HL-60/S4 treated with phorbol 12-myristate 13-acetate at 8.2 ng/mL for 4 days and 3 days (cell line): ENCODE measurements around the gene MED6.

Experiments
- in situ Hi-C: fragments of 300-500 bp; cut with MboI; formaldehyde crosslinking; loops from 2 replicates; pipeline ENCODE4 v1.15.0; 2022; ENCODE audit warnings: low sequenced_read_pairs

MED6 gene, protein sequence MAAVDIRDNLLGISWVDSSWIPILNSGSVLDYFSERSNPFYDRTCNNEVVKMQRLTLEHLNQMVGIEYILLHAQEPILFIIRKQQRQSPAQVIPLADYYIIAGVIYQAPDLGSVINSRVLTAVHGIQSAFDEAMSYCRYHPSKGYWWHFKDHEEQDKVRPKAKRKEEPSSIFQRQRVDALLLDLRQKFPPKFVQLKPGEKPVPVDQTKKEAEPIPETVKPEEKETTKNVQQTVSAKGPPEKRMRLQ

DNA sequence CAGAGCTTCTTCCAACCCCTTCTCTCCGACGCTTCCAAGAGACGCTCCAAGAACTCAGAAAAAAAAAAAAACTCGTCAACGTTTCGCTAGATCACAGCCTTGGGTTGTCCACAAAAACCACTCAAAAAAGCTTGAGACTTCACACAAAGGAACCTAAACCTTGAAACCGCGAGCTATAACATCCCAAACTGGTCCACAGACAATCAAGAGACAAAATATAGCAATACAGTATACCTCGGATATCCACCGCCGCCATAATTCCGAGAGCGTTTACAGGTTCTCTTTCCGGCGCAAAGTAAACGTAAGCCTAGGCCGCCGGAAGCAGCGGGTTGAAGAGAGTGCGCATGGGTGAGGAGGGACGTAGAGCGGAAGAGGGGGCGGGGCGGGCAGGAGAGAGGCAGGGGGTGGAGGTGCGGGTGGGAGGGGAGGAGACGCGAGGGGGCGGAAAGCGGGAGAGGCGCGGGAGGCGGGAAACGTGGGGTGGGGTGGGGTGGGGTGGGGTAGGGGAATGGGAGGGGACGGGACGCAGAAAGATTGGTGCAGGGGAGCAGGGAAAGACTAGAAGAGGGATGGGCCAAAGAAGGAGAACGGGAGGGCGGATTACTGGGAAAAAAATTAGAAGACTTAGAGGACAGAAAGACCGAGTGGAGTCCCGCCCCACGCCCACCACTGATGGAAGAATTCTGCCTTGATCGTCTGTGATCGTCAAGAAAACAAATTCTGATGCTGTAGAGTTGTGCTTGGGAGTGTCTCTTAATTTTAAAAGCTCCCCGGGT, at the start of gene MED6:
Gene MED6, minus strand, starts transcription at position 274 of the 776 bp plus-strand sequence. Its CDS starts 18 bp downstream, at position 256.
- in situ Hi-C loops: loop anchor here (25.0 kb wide), 1 partner anchor 112 kb away; no protein-coding TSS in a partner anchor

DNA sequence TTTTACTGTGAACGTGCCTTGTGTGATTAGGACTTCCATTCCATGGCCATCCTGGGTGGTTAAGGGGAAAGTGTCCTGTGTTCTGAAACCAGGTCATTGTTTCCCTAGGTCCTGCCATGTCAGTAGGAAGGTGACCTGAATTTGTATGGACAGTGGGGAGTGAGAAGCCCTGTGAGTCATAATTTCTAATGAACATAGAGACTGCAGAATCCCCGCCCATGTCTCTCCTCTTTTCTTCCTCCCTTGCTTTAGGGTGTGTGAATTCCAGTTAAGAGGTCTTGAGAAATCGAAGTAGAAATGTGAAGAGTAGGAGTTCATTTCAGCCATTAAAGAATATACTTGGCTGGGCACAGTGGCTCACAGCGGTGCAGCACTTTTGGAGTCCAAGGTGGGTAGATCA, 49.3 kb upstream of the MED6 start:
- in situ Hi-C loops: loop anchor here (25.0 kb wide), 1 partner anchor 162 kb away; the partner anchor contains the start of gene MAP3K9

DNA sequence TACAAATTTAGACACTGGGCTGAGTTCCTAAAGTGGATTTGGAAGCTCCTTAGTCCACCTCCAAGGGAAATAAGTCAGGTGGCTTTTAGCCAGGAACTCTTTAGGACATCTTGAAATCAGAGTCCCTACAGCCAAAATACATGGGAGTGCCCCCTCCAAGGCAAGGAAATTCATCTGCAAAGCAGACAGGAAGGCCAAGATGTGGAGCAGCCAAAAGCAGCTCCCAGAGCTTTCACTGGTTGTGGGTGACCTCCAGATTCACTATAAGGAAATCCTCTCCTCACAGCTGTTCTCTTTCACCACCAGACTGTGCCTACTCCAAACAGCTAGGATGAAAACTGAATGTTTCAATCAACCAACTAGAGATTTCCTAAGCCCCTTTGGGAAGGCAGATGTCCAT, 47.9 kb upstream of the MED6 start:
- in situ Hi-C loops: loop anchor here (25.0 kb wide), 1 partner anchor 164 kb away; the partner anchor contains the start of gene MAP3K9

DNA sequence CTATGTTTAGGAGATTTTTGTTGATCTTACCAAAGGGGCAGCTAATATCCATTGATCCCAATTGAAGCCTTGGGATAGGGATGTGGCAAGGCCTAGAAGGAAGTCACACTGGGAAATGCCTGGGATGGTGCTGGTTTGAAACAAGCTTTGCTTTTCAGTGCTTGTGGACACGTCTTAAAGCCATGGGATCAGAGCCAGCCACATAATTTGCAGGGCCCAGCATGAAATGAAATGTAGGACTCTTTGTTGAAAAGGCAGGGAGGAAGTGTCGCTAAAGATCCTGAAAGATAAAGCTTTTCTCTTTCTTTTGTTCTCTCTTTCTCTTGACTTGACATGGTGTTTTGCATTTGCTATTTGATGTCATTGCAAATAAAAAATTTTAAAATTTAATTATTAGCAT, 46.2 kb upstream of the MED6 start:
- in situ Hi-C loops: loop anchor here (25.0 kb wide), 1 partner anchor 166 kb away; the partner anchor contains the start of gene MAP3K9

DNA sequence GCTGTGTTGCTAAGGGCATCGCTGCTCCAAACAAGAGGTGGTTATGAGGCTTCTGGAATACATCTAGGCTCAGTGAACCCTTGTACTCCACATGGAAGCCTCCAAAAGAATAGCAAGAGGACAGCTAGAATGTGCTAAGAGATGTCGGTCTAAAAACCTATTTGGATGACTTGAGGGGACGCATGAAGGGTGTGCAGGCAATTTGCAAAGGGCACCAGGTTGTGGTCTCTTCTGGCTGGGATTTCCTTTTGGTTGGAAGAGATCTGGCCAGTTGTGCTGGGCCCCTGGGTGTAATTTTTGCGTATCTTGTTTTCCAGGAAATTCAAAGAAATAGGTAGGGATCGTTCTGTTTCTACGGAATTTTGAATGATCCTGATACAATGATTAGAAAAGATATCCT, 45.4 kb upstream of the MED6 start:
- in situ Hi-C loops: loop anchor here (25.0 kb wide), 1 partner anchor 166 kb away; the partner anchor contains the start of gene MAP3K9

DNA sequence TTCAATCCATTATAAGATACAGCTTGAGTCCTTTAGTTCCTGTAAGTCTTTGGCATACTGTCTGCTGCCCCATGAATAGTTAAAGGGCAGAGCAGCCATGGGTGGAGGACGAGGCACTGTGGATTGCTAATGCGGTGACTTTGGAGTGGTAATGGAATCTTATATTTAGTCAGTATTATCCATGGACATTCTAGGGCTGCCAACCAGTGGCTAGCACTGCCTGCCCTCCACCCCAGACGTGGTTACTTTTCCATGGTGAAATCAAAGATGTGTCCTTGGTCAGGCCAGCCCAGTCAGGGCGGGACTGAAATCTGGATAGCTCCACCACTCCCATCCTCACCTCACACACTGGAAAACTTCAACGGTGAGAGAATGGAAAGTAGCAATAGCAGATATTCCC, 43.5 kb upstream of the MED6 start:
- in situ Hi-C loops: loop anchor here (25.0 kb wide), 1 partner anchor 168 kb away; the partner anchor contains the start of gene MAP3K9

DNA sequence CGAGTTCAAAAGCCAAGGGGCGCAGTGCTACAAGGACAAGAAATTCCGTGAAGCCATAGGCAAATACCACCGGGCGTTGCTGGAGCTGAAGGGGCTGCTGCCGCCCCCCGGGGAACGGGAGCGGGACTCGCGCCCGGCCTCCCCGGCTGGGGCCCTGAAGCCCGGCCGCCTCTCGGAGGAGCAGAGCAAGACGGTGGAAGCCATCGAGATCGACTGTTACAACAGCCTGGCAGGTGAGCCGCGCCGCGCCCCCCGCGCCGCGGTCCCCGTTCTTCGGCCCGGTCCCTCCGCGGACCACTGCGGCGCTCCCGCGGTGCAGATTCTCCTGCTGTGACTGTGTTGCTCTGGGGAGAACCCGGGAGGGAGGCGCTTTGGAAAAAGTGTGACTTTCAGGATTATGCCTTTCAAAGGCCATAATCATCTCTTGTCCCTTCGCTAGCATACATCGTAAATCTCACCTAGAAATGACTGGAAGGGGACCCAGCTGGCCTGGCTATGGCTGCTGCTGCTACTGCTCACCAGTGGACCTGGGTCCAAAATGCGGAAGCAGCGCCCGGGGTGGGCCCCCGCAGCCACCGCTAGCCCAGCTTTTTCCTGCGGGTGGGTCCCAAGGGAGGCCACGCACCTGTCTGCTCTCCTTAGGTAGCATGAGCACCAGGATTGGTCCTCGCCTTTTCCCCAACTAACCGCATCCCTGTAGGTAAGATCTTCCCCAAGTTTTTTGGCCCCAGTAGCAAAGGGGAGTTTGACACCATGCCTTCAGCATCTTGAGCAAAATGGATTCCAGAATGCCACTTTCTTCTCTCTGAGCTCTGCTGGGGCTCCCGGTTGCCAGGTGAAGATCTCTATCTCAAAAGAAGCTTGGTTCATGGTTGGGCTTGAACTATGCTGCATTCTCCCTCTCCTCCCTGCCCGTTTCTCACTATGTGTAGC, 42.1 kb upstream of the MED6 start:
- in situ Hi-C loops: loop anchor here (25.0 kb wide), 1 partner anchor 170 kb away; the partner anchor contains the start of gene MAP3K9

DNA sequence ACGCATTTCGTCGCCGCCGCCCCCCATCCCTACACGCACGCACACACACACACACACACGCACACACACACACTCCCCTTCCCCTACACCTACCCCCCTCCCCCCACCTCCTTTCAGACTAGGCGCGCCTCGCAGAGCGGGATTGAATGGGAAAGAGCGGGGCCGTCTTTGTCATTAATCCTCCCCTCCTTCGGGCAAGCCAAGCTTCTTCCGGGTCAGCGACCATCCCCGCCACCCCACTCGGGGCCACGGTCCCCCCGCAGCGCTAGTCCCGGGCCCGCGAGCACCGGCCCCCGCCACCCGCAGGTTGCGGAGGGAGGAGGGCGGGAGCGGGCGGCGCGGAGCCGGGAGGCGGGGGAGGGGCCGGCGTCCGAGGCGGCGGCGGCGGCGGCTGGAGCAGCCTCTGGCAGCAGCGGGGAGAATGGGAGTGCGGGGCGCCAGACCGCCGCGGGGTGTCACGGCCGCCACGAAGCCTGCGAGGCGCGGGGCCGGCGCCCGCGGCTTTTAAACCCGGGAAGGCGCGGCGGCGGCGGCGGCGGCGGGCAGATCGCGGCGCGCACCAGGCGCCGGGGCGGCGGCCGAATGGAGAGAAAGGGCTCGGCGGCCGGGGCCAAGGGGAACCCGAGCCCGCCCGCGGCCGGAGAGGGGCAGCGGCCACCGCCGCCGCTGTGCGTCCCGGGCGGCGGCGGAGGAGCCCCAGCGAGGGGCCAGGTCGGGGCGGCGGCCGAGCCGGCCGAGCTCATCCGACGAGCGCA, 41.3 kb upstream of the MED6 start, which contains the start of gene TTC9:
Gene TTC9, plus strand, starts transcription at position 369 of the 755 bp plus-strand sequence. Its CDS starts 214 bp downstream, at position 583.
- in situ Hi-C loops: loop anchor here (25.0 kb wide), 1 partner anchor 171 kb away; the partner anchor contains the start of gene MAP3K9

DNA sequence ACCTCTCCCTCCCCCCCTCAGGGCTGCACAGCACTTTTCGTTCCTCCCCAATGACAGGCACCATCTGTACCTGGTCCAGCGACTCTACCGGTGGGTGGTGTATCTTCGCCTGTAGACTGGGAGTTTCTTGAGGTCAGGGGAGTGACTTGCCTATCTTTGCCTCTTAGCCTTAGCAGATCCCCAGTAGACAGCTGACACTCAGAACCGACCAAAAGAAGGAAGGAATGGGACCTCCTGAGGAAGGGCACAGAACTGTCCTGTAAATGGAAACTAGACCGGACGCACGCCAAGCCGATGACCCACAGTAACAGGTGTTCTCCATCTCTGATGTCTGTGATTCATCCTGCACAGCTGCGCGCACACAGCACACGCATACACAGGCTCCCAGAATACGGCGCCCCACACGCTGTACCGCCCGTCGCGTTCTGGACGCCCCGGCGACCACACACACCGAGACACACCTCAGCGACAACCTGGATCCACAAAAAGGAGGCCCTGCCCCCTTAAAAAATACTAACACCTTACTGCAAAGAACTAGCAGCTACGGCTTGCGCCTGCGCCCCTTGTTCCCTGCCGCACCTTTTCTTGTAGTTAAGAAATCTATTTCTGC, 40.6 kb upstream of the MED6 start:
- in situ Hi-C loops: loop anchor here (25.0 kb wide), 1 partner anchor 171 kb away; the partner anchor contains the start of gene MAP3K9

DNA sequence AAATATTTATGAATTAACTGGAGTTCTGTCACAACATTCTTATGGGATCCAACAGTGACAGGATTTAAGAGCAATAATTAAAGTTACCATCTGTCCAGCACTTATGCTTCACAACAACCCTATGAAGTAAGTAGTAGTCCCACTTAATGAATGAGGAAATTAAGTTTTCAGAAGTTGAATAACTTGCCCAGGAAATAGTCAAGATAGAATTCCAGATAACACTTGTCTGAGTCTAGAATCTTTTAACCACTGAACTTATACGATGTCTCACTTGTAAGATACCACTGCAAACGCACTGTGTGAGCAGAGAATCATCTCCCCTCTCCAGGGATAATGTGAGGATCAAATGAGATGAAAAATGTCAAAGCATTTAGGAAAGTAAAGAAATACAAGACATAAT, 38.0 kb upstream of the MED6 start:
- in situ Hi-C loops: loop anchor here (25.0 kb wide), 1 partner anchor 174 kb away; the partner anchor contains the start of gene MAP3K9

DNA sequence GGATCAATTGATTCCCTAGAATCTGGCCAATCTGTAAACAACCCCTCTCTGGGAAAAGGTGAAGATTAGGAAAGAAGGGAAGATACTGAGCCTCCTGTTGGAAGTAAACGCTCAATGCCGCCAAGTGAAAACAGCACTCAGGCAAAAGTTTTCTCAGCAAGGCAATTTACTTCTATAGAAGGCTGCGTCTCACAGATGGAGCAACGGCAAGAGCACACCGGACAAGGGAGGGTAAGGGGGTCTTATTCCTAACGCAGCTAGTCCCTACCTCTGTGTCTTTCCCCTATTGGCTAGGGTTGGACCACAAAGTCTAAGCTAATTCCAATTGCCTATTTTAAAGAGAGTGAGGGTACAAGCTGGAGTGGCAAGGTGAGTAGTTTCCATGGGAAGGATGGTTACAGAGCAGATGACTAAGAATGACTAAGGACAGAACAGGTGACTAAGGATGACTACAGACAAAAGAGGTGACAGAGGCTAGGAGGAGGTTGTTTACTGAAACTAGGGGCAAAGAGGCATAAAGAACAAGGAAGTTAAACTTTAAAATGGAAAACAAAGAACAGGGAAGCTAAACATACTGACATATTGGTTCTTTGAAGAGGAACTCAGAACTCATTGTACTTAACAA, 35.6 kb upstream of the MED6 start:
- in situ Hi-C loops: loop anchor here (25.0 kb wide), 1 partner anchor 176 kb away; the partner anchor contains the start of gene MAP3K9

DNA sequence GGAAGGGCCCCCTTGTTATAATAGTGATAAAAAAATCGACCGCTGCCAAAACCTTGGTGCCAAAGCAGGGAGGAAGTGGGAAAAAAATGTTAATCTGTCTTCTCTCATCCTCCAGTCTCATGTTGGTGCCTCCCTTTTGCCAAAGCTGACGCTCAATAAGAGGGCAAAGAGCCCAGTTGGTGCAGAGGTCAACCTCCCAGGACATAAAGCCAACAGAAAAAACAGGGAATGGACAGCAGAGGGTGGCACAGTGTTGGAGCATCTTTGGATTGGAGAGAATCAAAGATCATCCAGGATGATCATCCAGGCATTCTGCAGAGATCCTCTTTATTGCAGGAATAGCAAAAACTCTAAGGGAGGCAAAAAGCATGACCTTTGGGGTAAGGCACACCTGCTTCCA, 31.5 kb upstream of the MED6 start:
- in situ Hi-C loops: loop anchor here (25.0 kb wide), 1 partner anchor 180 kb away; the partner anchor contains the start of gene MAP3K9

DNA sequence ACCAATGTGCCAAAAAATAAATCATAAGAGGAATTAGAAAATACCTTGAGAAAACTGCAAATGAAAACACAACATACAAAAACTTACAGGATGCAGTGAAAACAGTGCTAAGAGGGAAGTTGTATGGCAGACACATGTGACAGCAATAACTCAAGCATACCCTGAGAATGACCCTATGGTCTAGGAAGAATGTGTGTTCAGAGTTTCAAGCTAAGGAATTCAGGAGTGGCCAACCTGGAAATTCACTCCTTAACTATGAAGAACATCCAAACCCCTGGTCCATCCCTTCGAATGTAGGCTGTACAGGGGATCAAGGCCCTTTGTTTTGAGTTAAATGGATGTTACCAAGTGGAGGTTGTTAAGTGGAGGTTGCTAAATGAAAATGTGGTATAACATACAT, 24.5 kb upstream of the MED6 start:
- in situ Hi-C loops: loop anchor here (25.0 kb wide), 2 partner anchors 87 to 187 kb away; partner anchors contain the start of gene MAP3K9

DNA sequence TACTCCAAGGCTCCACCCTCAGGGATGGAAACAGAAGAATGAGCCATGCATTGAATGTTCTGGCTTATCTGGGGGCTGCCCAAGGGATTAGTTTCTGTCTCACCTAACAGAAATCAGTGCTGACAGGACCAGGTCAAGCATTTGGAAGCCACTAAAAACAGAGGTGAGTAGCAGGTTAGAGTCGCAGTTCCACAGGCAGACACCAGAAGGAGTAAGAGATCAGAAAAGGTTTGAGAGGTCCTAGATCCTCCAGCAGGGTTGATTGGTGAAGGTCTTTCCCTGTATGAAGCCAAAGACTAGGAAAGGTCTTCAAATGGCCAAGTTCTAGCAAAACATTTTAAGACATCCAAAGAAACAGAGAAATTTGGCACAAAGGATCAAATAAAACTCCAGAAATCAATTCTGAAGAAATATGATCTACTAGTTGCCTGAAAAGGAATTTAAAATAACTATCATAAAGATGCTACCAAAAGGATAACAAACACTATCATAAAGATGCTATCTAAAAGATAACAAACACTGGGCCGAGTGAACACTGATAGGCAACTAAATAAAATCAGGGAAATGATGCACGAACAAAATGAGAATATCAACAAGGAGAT, 21.8 kb upstream of the MED6 start:
- in situ Hi-C loops: loop anchor here (25.0 kb wide), 1 partner anchor 90 kb away; no protein-coding TSS in a partner anchor

DNA sequence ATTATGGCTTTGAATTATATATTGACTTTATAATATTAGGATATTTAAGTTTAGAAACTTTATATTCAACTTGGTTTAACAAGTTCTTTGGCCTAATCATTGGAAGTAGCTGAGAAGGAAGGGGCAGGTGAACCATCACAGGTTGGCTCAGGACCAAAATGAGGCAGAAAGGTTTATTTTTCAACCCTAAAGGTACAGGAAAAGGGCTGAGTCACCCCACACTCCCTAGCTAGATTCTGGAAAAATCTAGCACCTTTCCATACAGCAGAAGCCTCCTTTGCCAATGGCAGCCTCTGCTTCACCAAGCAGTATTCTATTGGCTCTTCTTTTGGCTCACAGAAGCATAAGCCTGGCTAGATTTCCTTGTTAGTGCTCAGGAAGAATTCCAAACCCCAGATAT, 19.3 kb upstream of the MED6 start:
- in situ Hi-C loops: loop anchor here (25.0 kb wide), 1 partner anchor 93 kb away; no protein-coding TSS in a partner anchor

DNA sequence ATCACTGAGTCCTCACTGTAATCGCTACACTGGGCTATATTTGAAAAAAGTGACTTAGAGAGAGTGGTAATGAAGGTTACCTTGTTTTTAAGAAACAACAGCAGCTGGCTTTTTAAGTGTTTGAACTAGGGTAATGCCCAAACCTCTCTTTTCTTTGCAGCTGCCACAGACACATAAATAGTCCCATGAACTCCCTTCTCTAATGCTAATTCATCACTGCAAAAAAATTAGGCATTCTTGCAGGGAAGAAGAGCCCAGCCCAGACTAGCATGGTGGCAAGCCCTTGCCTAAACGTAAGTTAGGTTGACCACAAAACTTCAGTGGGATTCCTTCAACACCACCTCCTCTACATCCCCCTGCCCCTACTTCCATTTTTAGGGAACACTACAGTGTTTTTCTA, 17.9 kb upstream of the MED6 start:
- in situ Hi-C loops: loop anchor here (25.0 kb wide), 1 partner anchor 94 kb away; no protein-coding TSS in a partner anchor

DNA sequence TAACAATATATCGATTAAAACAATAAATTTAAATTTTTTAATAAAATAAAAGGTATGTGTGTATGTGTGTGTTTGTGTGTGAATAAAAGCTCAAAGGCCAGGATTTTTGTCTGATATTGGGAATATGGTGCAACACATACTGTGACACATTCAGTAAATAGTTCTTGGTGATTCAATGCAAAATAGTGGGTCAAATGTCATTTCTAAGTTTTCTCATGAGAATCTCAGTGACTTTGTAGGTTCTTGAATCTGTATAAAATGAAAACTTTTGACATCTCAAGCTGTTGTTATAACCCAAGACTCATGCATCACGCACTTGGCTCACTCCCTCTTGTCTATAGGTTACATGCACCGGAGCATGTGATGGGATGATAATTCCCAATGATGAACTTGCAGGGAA, 16.2 kb upstream of the MED6 start:
- in situ Hi-C loops: loop anchor here (25.0 kb wide), 1 partner anchor 96 kb away; no protein-coding TSS in a partner anchor

DNA sequence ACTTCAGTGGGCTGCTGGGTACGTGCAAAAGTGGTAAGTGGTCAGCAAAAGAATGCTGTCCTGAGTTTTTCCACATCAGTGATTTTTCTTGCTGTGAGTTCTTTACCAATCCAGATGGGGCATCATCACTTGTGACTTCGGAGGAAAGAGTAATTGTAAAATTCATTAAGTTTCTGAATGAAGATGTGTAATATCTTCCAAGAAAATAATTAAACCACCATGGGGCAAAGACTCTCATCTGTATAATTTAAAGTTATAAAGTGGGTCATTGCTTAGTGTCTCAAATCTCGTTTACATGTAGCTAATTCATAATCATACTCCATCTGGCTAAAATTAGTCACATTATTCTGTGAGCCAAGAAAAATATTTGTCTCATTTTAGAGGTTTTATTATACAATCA, 10.8 kb upstream of the MED6 start:
- in situ Hi-C loops: loop anchor here (25.0 kb wide), 1 partner anchor 101 kb away; no protein-coding TSS in a partner anchor
